T-cell (primary cell): Measurements from ENCODE around the gene FOXP2. TPM values are rescaled to one million over a fixed set of nuclear protein-coding genes. Genes with fewer than 3 reads are reported as not detected.

Source experiments
- ATAC-seq, 4 experiments: fragments of 200-7000 bp in 3 of 4; fragments of 150-1000 bp in 1 of 4; cut with Tn5 transposase; replicated peaks in 1 of 4; 1 replicate in 3 of 4; 2 replicates in 1 of 4; pipeline ENCODE4 v1.10.0; 2021; ENCODE audit warnings: moderate library complexity in 3 of 4, mild to moderate bottlenecking in 2 of 4, moderate number of reproducible peaks in 1 of 4
- CTCF ChIA-PET, 2 donors: fragments of 300-600 bp; sonication (Branson Sonifier 250); formaldehyde crosslinking; loops; one replicate each; lab custom pipeline; 2022; ENCODE audit warnings: antibody characterized with exemption in 2 of 2; lab: Charles Lee
- POLR2A ChIA-PET, 2 donors: fragments of 300-600 bp; sonication (Branson Sonifier 250); formaldehyde crosslinking; loops; one replicate each; lab custom pipeline; 2022; ENCODE audit warnings: antibody characterized with exemption in 2 of 2; lab: Charles Lee
- DNase-seq, 35 experiments: peaks; one replicate each; pipeline versions ENCODE4 v3.0.0 to v3.0.0-alpha.2; 2013 to 2023
- H3K27ac ChIP-seq: one replicate; pipeline ENCODE4 v1.5.1; 2013; ENCODE audit warnings: low read length
- H3K27me3 ChIP-seq, 2 experiments: replicated peaks in 1 of 2; 1 replicate in 1 of 2; 2 replicates in 1 of 2; pipeline versions ENCODE4 v1.6.1 to v1.7.0; 2013; ENCODE audit warnings: low read length in 1 of 2, mixed read lengths in 1 of 2; ENCODE audit not compliant: control insufficient read depth in 2 of 2, insufficient read depth in 2 of 2; ENCODE audit errors: extremely low read depth in 1 of 2
- H3K36me3 ChIP-seq, 2 donors: 1 replicate in 1 of 2; 2 replicates in 1 of 2; pipeline versions ENCODE4 v1.6.1 to v1.7.0; 2013; ENCODE audit warnings: low read length in 1 of 2; ENCODE audit not compliant: control insufficient read depth in 2 of 2, insufficient read depth in 1 of 2; ENCODE audit errors: extremely low read depth in 1 of 2
- H3K4me1 ChIP-seq, 2 experiments: 1 replicate in 1 of 2; 2 replicates in 1 of 2; pipeline versions ENCODE4 v1.6.1 to v1.7.0; 2013; ENCODE audit warnings: low read length in 2 of 2, mixed read lengths in 1 of 2; ENCODE audit not compliant: insufficient read depth in 2 of 2, control insufficient read depth in 1 of 2; ENCODE audit errors: extremely low read depth in 1 of 2
- H3K4me3 ChIP-seq, 2 donors: 1 replicate in 1 of 2; 2 replicates in 1 of 2; pipeline versions ENCODE4 v1.5.1 to v1.7.0; 2013; ENCODE audit warnings: mild to moderate bottlenecking in 2 of 2, low read length in 1 of 2, moderate library complexity in 1 of 2; ENCODE audit not compliant: control insufficient read depth in 1 of 2; ENCODE audit errors: extremely low read depth in 1 of 2
- H3K9me3 ChIP-seq: 2 replicates; pipeline ENCODE4 v1.7.0; 2013
- H3K27ac Mint-ChIP-seq, 2 donors: one replicate each; pipeline ENCODE4 v1.8.0; 2020 to 2021; ENCODE audit warnings: mild to moderate bottlenecking in 2 of 2, mixed read lengths in 2 of 2
- H3K27me3 Mint-ChIP-seq, 2 donors: one replicate each; pipeline ENCODE4 v1.8.0; 2021 to 2022; ENCODE audit warnings: mixed read lengths in 2 of 2
- H3K36me3 Mint-ChIP-seq: one replicate; pipeline ENCODE4 v1.8.0; 2021; ENCODE audit warnings: mixed read lengths
- H3K4me1 Mint-ChIP-seq, 3 donors: one replicate each; pipeline ENCODE4 v1.8.0; 2020 to 2022; ENCODE audit warnings: mixed read lengths in 3 of 3, mild to moderate bottlenecking in 1 of 3
- H3K4me3 Mint-ChIP-seq, 3 donors: one replicate each; pipeline ENCODE4 v1.8.0; 2020 to 2022; ENCODE audit warnings: mild to moderate bottlenecking in 3 of 3, mixed read lengths in 3 of 3, moderate library complexity in 3 of 3
- H3K9me3 Mint-ChIP-seq, 3 donors: one replicate each; pipeline ENCODE4 v1.8.0; 2020 to 2022; ENCODE audit warnings: mixed read lengths in 3 of 3
- WGBS: methylation state at CpG from one replicate; pipeline ENCODE4 v1.1.5; 2013; ENCODE audit warnings: missing lambda C conversion rate; ENCODE audit not compliant: insufficient coverage; 5-methylcytosine and 5-hydroxymethylcytosine counted together
- total RNA-seq, 35 experiments: library from RNA in 6 of 35; stranded (reverse) in 6 of 35; fragments of 120-200 nt in 1 of 35; gene quantifications; one replicate each; pipeline versions ENCODE4 v1.2.1 to v1.2.4 and lab custom pipeline; 2013 to 2026

Gene FOXP2
- total RNA-seq, 5 donors from 2014 or later (not counting 1 experiment from before 2014, with no cell fraction given) = 0.19 TPM; not detected in 4

- Mint-ChIP-seq H3K4me3 (no peak overlapping the region), H3K9me3 (no peaks in the 10 kb centered on the region), H3K27ac (no peak overlapping the region), H3K4me1 (no peaks in the 10 kb centered on the region), H3K36me3 (no peaks in the 10 kb centered on the region), H3K27me3 (no peaks in the 10 kb centered on the region)
- H3K27ac ChIP-seq = no peak overlapping the region
- ChIA-PET POLR2A (interaction anchor here in 1 of 2 donors (0.7 kb wide), 1 partner anchor 457 kb away, joined by 3 read pairs; no protein-coding TSS in a partner anchor), CTCF (no interaction called here)
- ATAC-seq (no peak), DNase-seq (no peak)
- no peaks in the 10 kb centered on the region for H3K4me1 ChIP-seq
- H3K9me3 ChIP-seq = no peaks in the 10 kb centered on the region
- H3K27me3 ChIP-seq = no peaks in the 10 kb centered on the region
- no peaks in the 10 kb centered on the region for H3K36me3 ChIP-seq
- no peak overlapping the region for H3K4me3 ChIP-seq
Observed at GRCh38 chr7:114648117-114648516, 233.5 kb downstream of the FOXP2 start.

- Mint-ChIP-seq H3K4me1 (no peaks in the 10 kb centered on the region), H3K9me3 (no peaks in the 10 kb centered on the region), H3K27me3 (no peaks in the 10 kb centered on the region), H3K27ac (no peak overlapping the region), H3K4me3 (no peak overlapping the region), H3K36me3 (no peaks in the 10 kb centered on the region)
- Histone ChIP-seq H3K36me3 (no peaks in the 10 kb centered on the region), H3K4me3 (no peak overlapping the region), H3K27me3 (no peaks in the 10 kb centered on the region), H3K9me3 (no peaks in the 10 kb centered on the region), H3K27ac (no peak overlapping the region), H3K4me1 (no peaks in the 10 kb centered on the region)
- WGBS = 78% methylated on average over 1 of the region's 4 CpGs
- no peak for ATAC-seq
- DNase-seq = no peak
- ChIA-PET CTCF (no interaction called here), POLR2A (no interaction called here)
Observed at GRCh38 chr7:114648680-114649079, 234.1 kb downstream of the FOXP2 start.

- H3K27ac Mint-ChIP-seq = no peak overlapping the region
- DNase-seq = no peak
- ATAC-seq = no peak
- H3K36me3 Mint-ChIP-seq = no peaks in the 10 kb centered on the region
- POLR2A ChIA-PET = interaction anchor here in 1 of 2 donors (0.6 kb wide), 1 partner anchor 221 kb away, joined by 3 read pairs; no protein-coding TSS in a partner anchor
- no peaks in the 10 kb centered on the region for H3K27me3 Mint-ChIP-seq
- no peaks in the 10 kb centered on the region for H3K4me1 Mint-ChIP-seq
- Histone ChIP-seq H3K36me3 (no peaks in the 10 kb centered on the region), H3K27ac (no peak overlapping the region), H3K27me3 (no peaks in the 10 kb centered on the region), H3K4me3 (no peak overlapping the region), H3K4me1 (no peaks in the 10 kb centered on the region), H3K9me3 (no peaks in the 10 kb centered on the region)
- H3K4me3 Mint-ChIP-seq = no peak overlapping the region
- no peaks in the 10 kb centered on the region for H3K9me3 Mint-ChIP-seq
- no CpG with 5 or more reads among the region's 3 CpGs for WGBS
- CTCF ChIA-PET = no interaction called here
Observed at GRCh38 chr7:114649689-114650088, 235.1 kb downstream of the FOXP2 start.

GRCh38 chr7:114650491-114650890 is 235.9 kb downstream of the FOXP2 start:
- Histone ChIP-seq H3K4me3 (no peak overlapping the region), H3K27me3 (no peaks in the 10 kb centered on the region), H3K36me3 (no peaks in the 10 kb centered on the region), H3K27ac (no peak overlapping the region), H3K9me3 (no peaks in the 10 kb centered on the region), H3K4me1 (no peaks in the 10 kb centered on the region)
- ChIA-PET POLR2A (no interaction called here), CTCF (no interaction called here)
- no peaks in the 10 kb centered on the region for H3K9me3 Mint-ChIP-seq
- H3K27ac Mint-ChIP-seq = no peak overlapping the region
- no peak overlapping the region for H3K4me3 Mint-ChIP-seq
- DNase-seq (no peak), ATAC-seq (no peak)
- H3K4me1 Mint-ChIP-seq = no peaks in the 10 kb centered on the region
- no peaks in the 10 kb centered on the region for H3K27me3 Mint-ChIP-seq
- H3K36me3 Mint-ChIP-seq = no peaks in the 10 kb centered on the region

- no CpG with 5 or more reads among the region's 5 CpGs for WGBS
- no peaks in the 10 kb centered on the region for H3K4me1 ChIP-seq
- no peak for DNase-seq
- H3K9me3 ChIP-seq = no peaks in the 10 kb centered on the region
- no peaks in the 10 kb centered on the region for H3K27me3 ChIP-seq
- H3K27me3 Mint-ChIP-seq = no peaks in the 10 kb centered on the region
- H3K27ac Mint-ChIP-seq = no peak overlapping the region
- H3K36me3 Mint-ChIP-seq = no peaks in the 10 kb centered on the region
- H3K9me3 Mint-ChIP-seq = no peaks in the 10 kb centered on the region
- no peak overlapping the region for H3K27ac ChIP-seq
- H3K4me3 Mint-ChIP-seq = no peak overlapping the region
- no peaks in the 10 kb centered on the region for H3K36me3 ChIP-seq
- POLR2A ChIA-PET = no interaction called here
- no peak for ATAC-seq
- H3K4me3 ChIP-seq = no peak overlapping the region
- H3K4me1 Mint-ChIP-seq = no peaks in the 10 kb centered on the region
- CTCF ChIA-PET = no interaction called here
Observed at GRCh38 chr7:114652041-114652440, 237.4 kb downstream of the FOXP2 start.

- Histone ChIP-seq H3K4me3 (no peak overlapping the region), H3K4me1 (no peaks in the 10 kb centered on the region), H3K36me3 (no peaks in the 10 kb centered on the region), H3K9me3 (no peaks in the 10 kb centered on the region), H3K27ac (no peak overlapping the region), H3K27me3 (no peaks in the 10 kb centered on the region)
- Mint-ChIP-seq H3K27me3 (no peaks in the 10 kb centered on the region), H3K4me3 (no peak overlapping the region), H3K9me3 (no peaks in the 10 kb centered on the region), H3K36me3 (no peaks in the 10 kb centered on the region), H3K27ac (no peak overlapping the region), H3K4me1 (no peaks in the 10 kb centered on the region)
- POLR2A ChIA-PET = no interaction called here
- CTCF ChIA-PET = interaction anchor here in 1 of 2 donors (0.7 kb wide), 1 partner anchor 15 kb away, joined by 3 read pairs; no protein-coding TSS in a partner anchor
- DNase-seq = no peak
- ATAC-seq = no peak
- 100% methylated on average over 2 of the region's 10 CpGs for WGBS
Observed at GRCh38 chr7:114653364-114654088, 238.9 kb downstream of the FOXP2 start.
